ENCODE measurements around the gene PRSS22.

DNA sequence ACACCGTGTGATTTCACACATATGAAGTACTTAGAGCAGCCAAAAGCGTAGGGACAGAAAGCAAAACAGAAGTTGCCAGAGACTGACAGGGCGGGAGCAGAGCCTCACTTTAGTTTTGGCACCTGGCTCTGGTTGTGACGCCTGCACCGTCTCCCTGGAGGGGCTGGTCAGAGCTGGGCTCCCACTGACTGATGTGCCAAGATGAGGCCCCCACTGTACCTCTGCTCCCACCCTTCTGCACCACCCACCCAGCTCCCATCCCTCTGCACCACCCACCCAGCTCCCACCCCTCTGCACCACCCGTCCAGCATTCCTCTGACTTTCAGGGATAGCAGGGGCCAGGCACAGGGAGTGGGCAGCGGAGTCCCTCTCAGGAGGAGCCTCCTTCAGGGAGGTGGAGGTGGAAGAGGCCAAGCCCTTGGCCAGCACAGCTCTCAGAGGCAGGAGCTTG is 44.2 kb downstream of the PRSS22 start:
- TF ChIP-seq, protein P1, sequence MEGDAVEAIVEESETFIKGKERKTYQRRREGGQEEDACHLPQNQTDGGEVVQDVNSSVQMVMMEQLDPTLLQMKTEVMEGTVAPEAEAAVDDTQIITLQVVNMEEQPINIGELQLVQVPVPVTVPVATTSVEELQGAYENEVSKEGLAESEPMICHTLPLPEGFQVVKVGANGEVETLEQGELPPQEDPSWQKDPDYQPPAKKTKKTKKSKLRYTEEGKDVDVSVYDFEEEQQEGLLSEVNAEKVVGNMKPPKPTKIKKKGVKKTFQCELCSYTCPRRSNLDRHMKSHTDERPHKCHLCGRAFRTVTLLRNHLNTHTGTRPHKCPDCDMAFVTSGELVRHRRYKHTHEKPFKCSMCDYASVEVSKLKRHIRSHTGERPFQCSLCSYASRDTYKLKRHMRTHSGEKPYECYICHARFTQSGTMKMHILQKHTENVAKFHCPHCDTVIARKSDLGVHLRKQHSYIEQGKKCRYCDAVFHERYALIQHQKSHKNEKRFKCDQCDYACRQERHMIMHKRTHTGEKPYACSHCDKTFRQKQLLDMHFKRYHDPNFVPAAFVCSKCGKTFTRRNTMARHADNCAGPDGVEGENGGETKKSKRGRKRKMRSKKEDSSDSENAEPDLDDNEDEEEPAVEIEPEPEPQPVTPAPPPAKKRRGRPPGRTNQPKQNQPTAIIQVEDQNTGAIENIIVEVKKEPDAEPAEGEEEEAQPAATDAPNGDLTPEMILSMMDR (IDR thresholded peaks at IDR 0.05 in 4 of 5, conservative IDR thresholded peaks at IDR 0.05 in 1 of 5), result no peak
- no peak for TF ChIP-seq POLR2A (IDR thresholded peaks at IDR 0.05)
